ENCODE measurements around the gene ABCB11. TPM values are rescaled to one million over a fixed set of nuclear protein-coding genes. Genes with fewer than 3 reads are reported as not detected.

Gene ABCB11
- total RNA-seq, 1 experiment from 2014 or later = 0.05 TPM

DNA sequence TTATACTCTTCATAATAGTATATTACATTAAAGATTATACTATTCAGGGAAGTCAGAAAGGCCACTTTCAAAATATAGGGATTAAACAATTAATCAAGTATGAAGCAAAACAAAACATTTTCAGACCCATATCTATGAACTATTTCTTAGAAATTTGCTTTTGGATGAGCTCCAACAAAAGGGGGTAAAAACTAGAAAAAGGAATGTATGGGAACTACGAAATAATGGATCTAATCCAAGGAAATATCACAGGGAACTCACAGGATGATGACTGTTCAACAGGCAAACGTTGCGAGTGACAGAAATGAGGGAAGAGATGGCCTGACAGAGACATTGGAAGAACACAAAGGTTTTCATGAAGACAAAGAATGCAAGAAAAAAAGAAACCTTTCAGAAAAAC is 102.1 kb downstream of the ABCB11 start:
- H3K4me3 ChIP-seq (ENCODE audit: low read depth in 2 of 2, low read length in 2 of 2) = no peak overlapping the region
- H3K9me3 ChIP-seq (ENCODE audit: control insufficient read depth, insufficient read depth, low read depth, low read length) = no peaks in the 10 kb centered on the region
- intact Hi-C loops (cut with micrococcal nuclease; ENCODE audit: unreplicated experiment) = no loop called here
- no peak for DNase-seq (ENCODE audit: low read depth, low spot score)
- no peaks in the 10 kb centered on the region for H3K4me1 ChIP-seq (ENCODE audit: control insufficient read depth, insufficient read depth, low read length)
- H3K27me3 ChIP-seq (ENCODE audit: control insufficient read depth, insufficient read depth, low read length) = peaks cover 15% of the 10 kb centered on the region
- CTCF ChIA-PET = no interaction called here
- no TSS peak for BruUV-seq (replicated peaks)
- ATAC-seq = no peak
- H3K36me3 ChIP-seq (ENCODE audit: control insufficient read depth, insufficient read depth, low read length) = no peaks in the 10 kb centered on the region
- no peak for TF ChIP-seq TCF7L2 (IDR thresholded peaks at IDR 0.05; ENCODE audit: low read depth, low read length)
- no peak for TF ChIP-seq SIN3A (IDR thresholded peaks at IDR 0.05; ENCODE audit: borderline replicate concordance, insufficient read depth, low read depth, low read length)
- TF ChIP-seq, protein P1, sequence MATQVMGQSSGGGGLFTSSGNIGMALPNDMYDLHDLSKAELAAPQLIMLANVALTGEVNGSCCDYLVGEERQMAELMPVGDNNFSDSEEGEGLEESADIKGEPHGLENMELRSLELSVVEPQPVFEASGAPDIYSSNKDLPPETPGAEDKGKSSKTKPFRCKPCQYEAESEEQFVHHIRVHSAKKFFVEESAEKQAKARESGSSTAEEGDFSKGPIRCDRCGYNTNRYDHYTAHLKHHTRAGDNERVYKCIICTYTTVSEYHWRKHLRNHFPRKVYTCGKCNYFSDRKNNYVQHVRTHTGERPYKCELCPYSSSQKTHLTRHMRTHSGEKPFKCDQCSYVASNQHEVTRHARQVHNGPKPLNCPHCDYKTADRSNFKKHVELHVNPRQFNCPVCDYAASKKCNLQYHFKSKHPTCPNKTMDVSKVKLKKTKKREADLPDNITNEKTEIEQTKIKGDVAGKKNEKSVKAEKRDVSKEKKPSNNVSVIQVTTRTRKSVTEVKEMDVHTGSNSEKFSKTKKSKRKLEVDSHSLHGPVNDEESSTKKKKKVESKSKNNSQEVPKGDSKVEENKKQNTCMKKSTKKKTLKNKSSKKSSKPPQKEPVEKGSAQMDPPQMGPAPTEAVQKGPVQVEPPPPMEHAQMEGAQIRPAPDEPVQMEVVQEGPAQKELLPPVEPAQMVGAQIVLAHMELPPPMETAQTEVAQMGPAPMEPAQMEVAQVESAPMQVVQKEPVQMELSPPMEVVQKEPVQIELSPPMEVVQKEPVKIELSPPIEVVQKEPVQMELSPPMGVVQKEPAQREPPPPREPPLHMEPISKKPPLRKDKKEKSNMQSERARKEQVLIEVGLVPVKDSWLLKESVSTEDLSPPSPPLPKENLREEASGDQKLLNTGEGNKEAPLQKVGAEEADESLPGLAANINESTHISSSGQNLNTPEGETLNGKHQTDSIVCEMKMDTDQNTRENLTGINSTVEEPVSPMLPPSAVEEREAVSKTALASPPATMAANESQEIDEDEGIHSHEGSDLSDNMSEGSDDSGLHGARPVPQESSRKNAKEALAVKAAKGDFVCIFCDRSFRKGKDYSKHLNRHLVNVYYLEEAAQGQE (IDR thresholded peaks at IDR 0.05; ENCODE audit: insufficient read depth in 1 of 2, low read depth in 2 of 2, low read length in 1 of 2) = no peak
- TF ChIP-seq POLR2AphosphoS5 (IDR thresholded peaks at IDR 0.05; ENCODE audit: low read depth, low read length) = no peak
- TF ChIP-seq, protein P2, sequence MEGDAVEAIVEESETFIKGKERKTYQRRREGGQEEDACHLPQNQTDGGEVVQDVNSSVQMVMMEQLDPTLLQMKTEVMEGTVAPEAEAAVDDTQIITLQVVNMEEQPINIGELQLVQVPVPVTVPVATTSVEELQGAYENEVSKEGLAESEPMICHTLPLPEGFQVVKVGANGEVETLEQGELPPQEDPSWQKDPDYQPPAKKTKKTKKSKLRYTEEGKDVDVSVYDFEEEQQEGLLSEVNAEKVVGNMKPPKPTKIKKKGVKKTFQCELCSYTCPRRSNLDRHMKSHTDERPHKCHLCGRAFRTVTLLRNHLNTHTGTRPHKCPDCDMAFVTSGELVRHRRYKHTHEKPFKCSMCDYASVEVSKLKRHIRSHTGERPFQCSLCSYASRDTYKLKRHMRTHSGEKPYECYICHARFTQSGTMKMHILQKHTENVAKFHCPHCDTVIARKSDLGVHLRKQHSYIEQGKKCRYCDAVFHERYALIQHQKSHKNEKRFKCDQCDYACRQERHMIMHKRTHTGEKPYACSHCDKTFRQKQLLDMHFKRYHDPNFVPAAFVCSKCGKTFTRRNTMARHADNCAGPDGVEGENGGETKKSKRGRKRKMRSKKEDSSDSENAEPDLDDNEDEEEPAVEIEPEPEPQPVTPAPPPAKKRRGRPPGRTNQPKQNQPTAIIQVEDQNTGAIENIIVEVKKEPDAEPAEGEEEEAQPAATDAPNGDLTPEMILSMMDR (IDR thresholded peaks at IDR 0.05) = no peak
- H3K27ac ChIP-seq (ENCODE audit: low read length) = no peak overlapping the region
- in situ Hi-C loops (cut with HindIII; ENCODE audit: low pct_unique_long_range_greater_than_20kb, low sequenced_read_pairs) = no loop called here
- POLR2A ChIA-PET = no interaction called here

DNA sequence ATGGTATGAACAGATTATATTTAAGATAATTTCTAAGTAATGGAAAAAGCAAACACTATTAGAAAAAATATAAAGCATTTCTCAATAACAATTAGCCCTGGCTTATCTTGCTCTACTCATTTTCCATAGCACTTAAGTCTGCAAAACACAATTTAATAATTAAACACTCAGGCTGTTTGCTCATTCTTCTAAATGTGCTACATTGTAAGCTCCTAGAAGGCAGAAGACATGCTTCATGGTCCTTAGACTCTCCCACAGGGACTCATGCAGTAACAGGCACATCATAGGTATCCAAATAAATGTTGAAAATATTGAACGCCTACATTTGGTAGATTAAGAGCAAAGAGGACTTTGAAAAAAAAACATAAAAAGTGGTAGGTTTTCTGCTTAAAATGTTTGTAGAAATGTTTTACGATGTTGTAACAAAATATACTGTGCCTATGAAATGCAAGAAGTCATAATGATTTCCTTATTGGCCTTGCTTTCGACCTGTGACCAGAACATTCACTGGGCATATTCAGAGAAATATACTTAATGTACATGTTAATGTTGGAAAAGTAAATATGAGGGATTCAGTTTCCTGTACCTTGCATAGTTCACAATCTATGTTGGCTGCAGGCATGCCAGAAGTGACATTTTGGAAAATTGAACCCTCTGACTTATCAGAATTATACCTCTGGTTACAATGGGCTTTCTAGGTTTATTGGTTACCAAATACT is 102.9 kb downstream of the ABCB11 start:
- DNase-seq (ENCODE audit: low read depth, low spot score) = no peak
- CTCF ChIA-PET = no interaction called here
- no peaks in the 10 kb centered on the region for H3K36me3 ChIP-seq (ENCODE audit: control insufficient read depth, insufficient read depth, low read length)
- TF ChIP-seq, protein P1 (IDR thresholded peaks at IDR 0.05; ENCODE audit: insufficient read depth in 1 of 2, low read depth in 2 of 2, low read length in 1 of 2) = no peak
- TF ChIP-seq POLR2AphosphoS5 (IDR thresholded peaks at IDR 0.05; ENCODE audit: low read depth, low read length) = no peak
- no peak for TF ChIP-seq SIN3A (IDR thresholded peaks at IDR 0.05; ENCODE audit: borderline replicate concordance, insufficient read depth, low read depth, low read length)
- TF ChIP-seq, protein P2 (IDR thresholded peaks at IDR 0.05) = no peak
- no peak for TF ChIP-seq TCF7L2 (IDR thresholded peaks at IDR 0.05; ENCODE audit: low read depth, low read length)
- no TSS peak for BruUV-seq (replicated peaks)
- no peak overlapping the region for H3K4me3 ChIP-seq (ENCODE audit: low read depth in 2 of 2, low read length in 2 of 2)
- no peak overlapping the region for H3K27ac ChIP-seq (ENCODE audit: low read length)
- intact Hi-C loops (cut with micrococcal nuclease; ENCODE audit: unreplicated experiment) = no loop called here
- no peaks in the 10 kb centered on the region for H3K9me3 ChIP-seq (ENCODE audit: control insufficient read depth, insufficient read depth, low read depth, low read length)
- H3K4me1 ChIP-seq (ENCODE audit: control insufficient read depth, insufficient read depth, low read length) = no peaks in the 10 kb centered on the region
- in situ Hi-C loops (cut with HindIII; ENCODE audit: low pct_unique_long_range_greater_than_20kb, low sequenced_read_pairs) = no loop called here
- peaks cover 17% of the 10 kb centered on the region for H3K27me3 ChIP-seq (ENCODE audit: control insufficient read depth, insufficient read depth, low read length)
- POLR2A ChIA-PET = no interaction called here
- ATAC-seq = no peak
